ENCODE measurements around the gene COX18. TPM values are rescaled to one million over a fixed set of nuclear protein-coding genes. Genes with fewer than 3 reads are reported as not detected.

COX18 gene
- total and polyA plus RNA-seq, 12 donors = 8.0 to 22.3 (median 17.6) TPM

GRCh38 chr4:73006286-73006990, 63.1 kb downstream of the COX18 start:
- Histone ChIP-seq H3K27ac (no peak overlapping the region), H3K4me1 (no peaks in the 10 kb centered on the region), H3K9me3 (peaks cover 0 to under 1% (median 0%) of the 10 kb centered on the region in 11 donors), H3K27me3 (peaks cover 0 to 4% (median 0%) of the 10 kb centered on the region in 7 donors), H3K4me3 (no peak overlapping the region), H3K36me3 (no peaks in the 10 kb centered on the region)
- no peak for TF ChIP-seq CTCF (IDR thresholded peaks at IDR 0.05)
- intact Hi-C loops (cut with DNase I) = no loop called here
- ATAC-seq (no peak), DNase-seq (no peak)
- 88% methylated on average over 6 of the region's 6 CpGs for WGBS, 2 donors

DNA sequence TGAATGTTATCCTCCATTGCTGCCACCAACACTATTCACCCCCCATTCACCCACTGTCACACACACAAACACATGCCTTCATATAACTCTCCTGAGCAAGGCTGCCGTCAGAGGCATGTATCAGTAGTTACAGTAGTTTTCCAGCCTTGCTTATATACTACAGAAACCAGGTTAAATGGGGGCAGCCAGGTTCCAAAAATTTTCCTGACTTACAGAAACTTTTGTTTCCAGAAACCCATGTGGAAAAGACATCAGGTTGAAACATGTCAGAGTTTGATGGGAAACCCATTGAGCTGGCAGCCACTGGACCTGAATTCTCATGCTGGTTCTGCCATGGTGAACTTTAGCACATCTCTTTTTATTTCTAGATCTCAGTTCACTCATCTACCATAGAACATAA, 64.0 kb downstream of the COX18 start:
- no peak for TF ChIP-seq CTCF (IDR thresholded peaks at IDR 0.05)
- no peak for DNase-seq

More for the DNA sequence above, 64.0 kb downstream of the COX18 start:
- H3K9me3 ChIP-seq = no peaks in the 10 kb centered on the region
- no peak overlapping the region for H3K27ac ChIP-seq
- 68 to 74% methylated on average over 1 of the region's 1 CpG for WGBS, 2 donors
- peaks cover 0 to 4% (median 0%) of the 10 kb centered on the region in 7 donors for H3K27me3 ChIP-seq
- intact Hi-C loops (cut with DNase I) = no loop called here
- no peaks in the 10 kb centered on the region for H3K36me3 ChIP-seq
- no peak overlapping the region for H3K4me3 ChIP-seq
- no peaks in the 10 kb centered on the region for H3K4me1 ChIP-seq
- no peak for ATAC-seq

Other genes with a start within 250 kb of the COX18 start
- gene ANKRD17, start 189.1 kb upstream of the COX18 start, total RNA-seq = 10 to 100 TPM; 47.4 to 71.7 (median 63.7) TPM
- 10 to 100 TPM; 13.5 to 27.3 TPM for gene ANKRD17, start 189.1 kb upstream of the COX18 start, polyA plus RNA-seq

Data from heart right ventricle (tissue), 16 donors.